GM12801 (cell line): ENCODE data around the gene FXYD5.

Source experiments
- CTCF ChIP-seq: IDR thresholded peaks from one replicate; pipeline ENCODE4 v1.5.1; 2011; ENCODE audit warnings: control low read depth; ENCODE audit not compliant: insufficient read length; ENCODE audit errors: extremely low read depth

FXYD5 gene

GRCh38 chr19:35128398-35129057, 26.0 kb upstream of the FXYD5 start:
- no peak for TF ChIP-seq CTCF

- TF ChIP-seq CTCF = no peak
These were observed 23.5 kb upstream of the FXYD5 start for GRCh38 chr19:35130761-35131720.

- no peak for TF ChIP-seq CTCF
These were observed 22.3 kb upstream of the FXYD5 start for GRCh38 chr19:35132254-35132653.

GRCh38 chr19:35133826-35134225, 20.7 kb upstream of the FXYD5 start:
- no peak for TF ChIP-seq CTCF

- no peak for TF ChIP-seq CTCF
These were observed 19.8 kb upstream of the FXYD5 start, which contains the start of gene LGI4 for GRCh38 chr19:35134601-35135242. Gene LGI4 (minus strand): TSS chr19:35135059. CDS start chr19:35134680, 379 bp downstream.

- TF ChIP-seq CTCF = no peak
These were observed 19.1 kb upstream of the FXYD5 start for GRCh38 chr19:35135389-35135909.

GRCh38 chr19:35136231-35136630, 18.3 kb upstream of the FXYD5 start:
- no peak for TF ChIP-seq CTCF
